HFFc6 (cell line): ENCODE results near the gene POLR2J. TPM values are rescaled to one million over a fixed set of nuclear protein-coding genes. Genes with fewer than 3 reads are reported as not detected.

Source experiments
- DNase-seq: peaks from one replicate; pipeline ENCODE4 v3.0.0-alpha.2; 2018
- H3K27ac Mint-ChIP-seq: 2 replicates; pipeline ENCODE4 v1.8.0; 2020; ENCODE audit warnings: mild to moderate bottlenecking, mixed read lengths
- H3K27me3 Mint-ChIP-seq: 2 replicates; pipeline ENCODE4 v1.8.0; 2021; ENCODE audit warnings: mild to moderate bottlenecking, moderate library complexity, mixed read lengths; ENCODE audit not compliant: insufficient read depth
- H3K36me3 Mint-ChIP-seq: 2 replicates; pipeline ENCODE4 v1.8.0; 2021; ENCODE audit warnings: low read depth, mixed read lengths
- H3K4me1 Mint-ChIP-seq: 2 replicates; pipeline ENCODE4 v1.8.0; 2020; ENCODE audit warnings: low read depth, mixed read lengths
- H3K4me3 Mint-ChIP-seq: 2 replicates; pipeline ENCODE4 v1.8.0; 2020; ENCODE audit warnings: mild to moderate bottlenecking, moderate library complexity, mixed read lengths
- H3K9me3 Mint-ChIP-seq: 2 replicates; pipeline ENCODE4 v1.8.0; 2020; ENCODE audit warnings: mild to moderate bottlenecking, mixed read lengths
- total RNA-seq, 6 experiments: library from RNA; stranded (reverse); fragmentation: NEBNext Ultra II Directional; extraction: Animal tissue kit (Norgen Biotek cat#: 25700); gene quantifications; 2 replicates in 1 of 6; 3 replicates in 5 of 6; pipeline ENCODE4 v1.2.3, GENCODE V29; 2021
- TF ChIP-seq, protein P1 (sequence below): fragments of 200-600 bp; sonication (generic); IDR thresholded peaks from 2 replicates; pipeline ENCODE4 v1.5.0; 2021; ENCODE audit warnings: antibody characterized with exemption, mild to moderate bottlenecking

Gene POLR2J
- total RNA-seq, 6 experiments from 2014 or later = 61.8 to 76.5 (median 66.0) TPM

DNA sequence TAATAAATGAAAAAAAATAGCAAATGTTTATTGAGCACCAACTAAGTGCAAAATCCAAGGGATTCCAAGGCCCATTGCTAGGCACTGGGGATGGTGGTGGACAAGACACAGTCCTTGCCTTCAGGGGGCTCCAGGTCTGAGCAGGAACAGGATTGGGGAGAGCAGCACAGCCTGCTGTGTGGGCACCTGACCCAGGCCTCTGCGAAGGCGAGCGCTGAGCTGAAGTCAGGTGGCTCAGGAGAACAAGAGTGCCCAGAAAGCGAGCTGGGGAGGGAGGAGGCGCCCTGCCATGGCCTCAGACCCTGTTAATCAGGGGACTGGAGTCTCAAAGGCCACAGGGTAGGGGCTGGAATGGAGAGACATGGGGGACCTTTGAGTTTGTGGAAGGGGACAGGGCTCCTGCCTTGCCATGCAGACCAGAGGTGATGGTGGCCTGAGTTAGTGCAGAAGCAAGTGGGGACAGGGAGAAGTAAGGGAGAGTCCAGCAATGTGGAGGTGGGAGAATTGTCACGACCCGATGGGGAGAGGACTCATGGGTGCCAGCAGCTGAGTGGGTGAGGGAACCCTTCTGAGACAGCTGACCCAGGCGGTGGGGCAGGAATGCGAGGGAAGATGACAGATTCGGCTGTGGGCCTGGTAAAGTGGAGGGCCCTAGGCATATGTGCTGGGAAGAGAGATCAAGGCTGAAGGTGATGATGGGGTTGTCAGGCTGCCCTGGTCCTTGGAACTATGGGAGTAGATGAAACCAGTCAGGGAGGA is 49.4 kb downstream of the POLR2J start:
- Mint-ChIP-seq H3K27me3 (peaks cover 1% of the 10 kb centered on the region), H3K9me3 (no peaks in the 10 kb centered on the region), H3K27ac (peak overlapping the region; percentile 38), H3K4me1 (peaks cover 4% of the 10 kb centered on the region), H3K36me3 (peaks cover 8% of the 10 kb centered on the region; the same call in 1 of the 2 replicates), H3K4me3 (no peak overlapping the region)
- TF ChIP-seq, protein P1, sequence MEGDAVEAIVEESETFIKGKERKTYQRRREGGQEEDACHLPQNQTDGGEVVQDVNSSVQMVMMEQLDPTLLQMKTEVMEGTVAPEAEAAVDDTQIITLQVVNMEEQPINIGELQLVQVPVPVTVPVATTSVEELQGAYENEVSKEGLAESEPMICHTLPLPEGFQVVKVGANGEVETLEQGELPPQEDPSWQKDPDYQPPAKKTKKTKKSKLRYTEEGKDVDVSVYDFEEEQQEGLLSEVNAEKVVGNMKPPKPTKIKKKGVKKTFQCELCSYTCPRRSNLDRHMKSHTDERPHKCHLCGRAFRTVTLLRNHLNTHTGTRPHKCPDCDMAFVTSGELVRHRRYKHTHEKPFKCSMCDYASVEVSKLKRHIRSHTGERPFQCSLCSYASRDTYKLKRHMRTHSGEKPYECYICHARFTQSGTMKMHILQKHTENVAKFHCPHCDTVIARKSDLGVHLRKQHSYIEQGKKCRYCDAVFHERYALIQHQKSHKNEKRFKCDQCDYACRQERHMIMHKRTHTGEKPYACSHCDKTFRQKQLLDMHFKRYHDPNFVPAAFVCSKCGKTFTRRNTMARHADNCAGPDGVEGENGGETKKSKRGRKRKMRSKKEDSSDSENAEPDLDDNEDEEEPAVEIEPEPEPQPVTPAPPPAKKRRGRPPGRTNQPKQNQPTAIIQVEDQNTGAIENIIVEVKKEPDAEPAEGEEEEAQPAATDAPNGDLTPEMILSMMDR = no peak
- DNase-seq = no peak

DNA sequence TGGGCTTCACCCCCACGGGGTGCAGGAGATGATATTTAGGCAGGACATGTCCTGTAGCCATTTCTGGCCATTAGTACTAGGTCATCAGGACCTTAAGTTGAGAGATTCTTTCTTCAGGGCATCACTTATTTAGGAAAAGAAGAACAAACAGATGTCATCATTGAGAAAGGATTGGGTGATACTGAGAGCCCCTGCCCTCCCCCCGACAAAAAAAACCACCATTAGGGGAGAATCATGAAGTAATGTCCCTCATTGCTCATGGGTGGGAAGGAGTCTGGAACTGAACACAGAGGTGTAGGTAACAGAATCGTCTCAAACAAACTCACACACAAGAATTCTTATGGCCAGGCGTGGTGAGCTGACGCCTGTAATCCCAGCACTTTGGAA is 51.7 kb downstream of the POLR2J start:
- H3K36me3 Mint-ChIP-seq = peaks cover 8% of the 10 kb centered on the region; the same call in 1 of the 2 replicates
- no peak overlapping the region for H3K4me3 Mint-ChIP-seq
- peaks cover 1% of the 10 kb centered on the region for H3K27me3 Mint-ChIP-seq
- TF ChIP-seq, protein P1 = no peak
- no peak for DNase-seq
- no peaks in the 10 kb centered on the region for H3K9me3 Mint-ChIP-seq
- H3K4me1 Mint-ChIP-seq = no peaks in the 10 kb centered on the region; the same call in 1 of the 2 replicates
- no peak overlapping the region for H3K27ac Mint-ChIP-seq

DNA sequence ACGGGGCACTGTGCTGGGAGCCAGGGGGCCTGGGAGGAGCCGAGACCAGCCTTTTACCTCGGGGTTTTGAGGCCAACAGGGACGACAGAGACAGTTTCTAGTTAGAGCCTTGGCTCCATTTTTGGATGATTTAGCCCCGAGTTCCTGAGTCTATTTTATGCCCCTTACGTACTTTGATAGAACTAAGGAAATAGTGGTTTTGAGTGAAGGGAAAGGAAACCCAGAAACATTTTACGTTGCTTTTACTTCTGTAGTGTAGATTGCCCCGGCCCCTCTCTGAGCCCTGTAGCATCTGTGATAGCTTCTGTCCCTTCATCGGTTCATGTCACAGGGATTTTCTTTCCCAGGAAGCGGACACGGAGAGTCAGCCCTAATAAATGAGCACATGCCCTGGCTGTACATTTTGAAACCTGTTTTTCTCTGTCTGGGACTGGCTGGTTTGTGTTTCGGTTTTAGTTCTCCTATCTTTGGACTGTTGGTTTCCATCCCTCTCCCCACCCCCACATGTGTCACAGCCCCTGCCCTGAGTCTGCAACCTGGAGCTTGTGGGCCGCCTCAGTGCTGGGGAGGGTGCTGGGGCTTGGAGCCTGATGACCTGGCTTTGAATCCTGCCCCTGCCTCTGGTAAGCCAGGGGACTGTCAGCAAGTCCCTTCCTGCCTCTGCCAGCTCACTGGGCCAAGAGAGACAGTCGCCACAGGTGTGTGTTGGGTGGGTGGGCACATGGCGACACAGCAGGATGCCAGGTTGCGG is 52.3 kb downstream of the POLR2J start:
- no peak overlapping the region for H3K27ac Mint-ChIP-seq
- no peak for DNase-seq
- peaks cover 8% of the 10 kb centered on the region; the same call in 1 of the 2 replicates for H3K36me3 Mint-ChIP-seq
- H3K4me1 Mint-ChIP-seq = no peaks in the 10 kb centered on the region; the same call in 1 of the 2 replicates
- TF ChIP-seq, protein P1 = no peak
- peaks cover 1% of the 10 kb centered on the region for H3K27me3 Mint-ChIP-seq
- no peak overlapping the region for H3K4me3 Mint-ChIP-seq
- H3K9me3 Mint-ChIP-seq = no peaks in the 10 kb centered on the region

DNA sequence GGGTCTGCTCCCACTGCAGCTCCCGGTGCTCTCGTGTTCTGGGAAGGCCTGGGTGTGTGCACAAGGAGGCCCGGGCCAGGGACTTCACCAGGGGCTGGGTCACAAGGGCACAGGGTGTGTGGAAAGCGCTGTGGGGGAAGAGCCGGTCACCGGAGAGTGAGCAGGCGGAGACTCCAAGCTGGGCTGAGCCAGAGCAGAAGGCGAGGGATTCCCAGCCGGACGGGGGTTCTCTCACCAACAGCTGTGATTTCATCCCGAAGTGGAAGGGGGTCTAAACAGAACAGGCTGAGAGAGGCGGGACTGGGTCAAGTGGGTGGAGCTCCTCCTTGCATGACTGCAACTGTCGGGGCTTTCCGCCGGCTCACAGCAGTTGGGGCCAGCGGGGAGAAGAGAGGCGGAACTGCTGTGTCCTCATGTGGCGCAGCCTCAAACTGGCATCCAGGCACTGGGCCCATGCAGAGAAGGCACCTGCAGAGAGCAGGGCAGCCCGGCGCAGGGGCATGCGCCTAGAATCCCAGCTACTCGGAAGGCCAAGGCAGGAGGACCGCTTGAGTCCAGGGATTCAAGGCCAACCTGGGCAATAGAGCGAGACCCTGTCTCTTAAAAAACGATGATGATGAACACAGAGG is 53.0 kb downstream of the POLR2J start:
- no peak overlapping the region for H3K27ac Mint-ChIP-seq
- TF ChIP-seq, protein P1 = no peak

DNA sequence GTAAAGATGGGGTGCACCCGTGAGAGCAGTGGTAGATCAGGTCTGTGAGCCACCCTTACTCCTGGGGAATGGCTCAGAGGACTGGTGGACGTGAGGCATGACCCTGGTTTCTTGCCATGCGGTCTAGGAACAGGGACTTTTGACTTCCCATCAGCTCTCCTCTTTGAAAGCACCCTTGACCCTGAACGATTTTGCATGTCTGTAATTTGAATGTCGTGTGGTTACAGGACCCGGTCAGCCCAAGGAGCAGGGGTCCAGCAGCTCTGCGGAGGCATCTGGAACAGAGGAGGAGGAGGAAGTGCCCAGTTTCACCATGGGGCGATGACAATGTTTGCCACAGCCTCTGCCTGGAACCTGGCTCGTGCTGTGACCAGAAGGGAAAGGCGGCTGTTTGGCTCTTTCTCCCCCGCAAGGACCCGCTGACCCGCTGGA is 53.9 kb downstream of the POLR2J start:
- peaks cover 16% of the 10 kb centered on the region for H3K36me3 Mint-ChIP-seq
- H3K9me3 Mint-ChIP-seq = no peaks in the 10 kb centered on the region
- no peak for DNase-seq
- no peaks in the 10 kb centered on the region for H3K4me1 Mint-ChIP-seq
- TF ChIP-seq, protein P1 = no peak
- H3K27me3 Mint-ChIP-seq = peaks cover 3% of the 10 kb centered on the region
- H3K4me3 Mint-ChIP-seq = no peak overlapping the region
- H3K27ac Mint-ChIP-seq = no peak overlapping the region

More for the DNA sequence above, 53.0 kb downstream of the POLR2J start:
- Mint-ChIP-seq H3K9me3 (no peaks in the 10 kb centered on the region), H3K4me3 (no peak overlapping the region), H3K4me1 (no peaks in the 10 kb centered on the region), H3K36me3 (peaks cover 12% of the 10 kb centered on the region), H3K27me3 (peaks cover 1% of the 10 kb centered on the region)
- DNase-seq = no peak
